HG02610 (cell line): ENCODE measurements around the gene KCNK10.
"Not testable (repeated sequence)": the region's sequence is repeated elsewhere in the genome, so short reads cannot be mapped to it uniquely, and the experiment has no call there.

Source experiments
- ATAC-seq: cut with Tn5 transposase; IDR thresholded peaks from one replicate; pipeline ENCODE4 v1.9.1; 2021; ENCODE audit warnings: mild to moderate bottlenecking, moderate library complexity; ENCODE audit not compliant: unreplicated experiment

Gene KCNK10

GRCh38 chr14:88272390-88273269 is 50.4 kb downstream of the KCNK10 start:
- no peak for ATAC-seq

- ATAC-seq: no peak
Measured at GRCh38 chr14:88271205-88271604, 51.9 kb downstream of the KCNK10 start.

GRCh38 chr14:88270776-88271175 is 52.3 kb downstream of the KCNK10 start:
- no peak for ATAC-seq

- ATAC-seq: no peak
Measured at GRCh38 chr14:88269806-88270420, 53.2 kb downstream of the KCNK10 start.

- ATAC-seq: no peak
Measured at GRCh38 chr14:88266474-88266873, 56.6 kb downstream of the KCNK10 start.

GRCh38 chr14:88264116-88264515 is 59.0 kb downstream of the KCNK10 start:
- ATAC-seq: no peak

- not testable (repeated sequence) for ATAC-seq
Measured at GRCh38 chr14:88261302-88261701, 61.8 kb downstream of the KCNK10 start.

- ATAC-seq: no peak
Measured at GRCh38 chr14:88258021-88258420, 65.0 kb downstream of the KCNK10 start.

- ATAC-seq: no peak
Measured at GRCh38 chr14:88256997-88257950, 65.8 kb downstream of the KCNK10 start.

GRCh38 chr14:88255798-88256197 is 67.3 kb downstream of the KCNK10 start:
- no peak for ATAC-seq

- no peak for ATAC-seq
Measured at GRCh38 chr14:88255196-88255595, 67.9 kb downstream of the KCNK10 start.

GRCh38 chr14:88252498-88252897 is 70.6 kb downstream of the KCNK10 start:
- ATAC-seq: no peak

- no peak for ATAC-seq
Measured at GRCh38 chr14:88251650-88252049, 71.4 kb downstream of the KCNK10 start.

- ATAC-seq: no peak
Measured at GRCh38 chr14:88249266-88249665, 73.8 kb downstream of the KCNK10 start.

GRCh38 chr14:88248606-88249005 is 74.5 kb downstream of the KCNK10 start:
- ATAC-seq: no peak

GRCh38 chr14:88247228-88247627 is 75.8 kb downstream of the KCNK10 start:
- ATAC-seq: no peak

GRCh38 chr14:88245321-88245720 is 77.7 kb downstream of the KCNK10 start:
- no peak for ATAC-seq

GRCh38 chr14:88243946-88244345 is 79.1 kb downstream of the KCNK10 start:
- ATAC-seq: no peak

- no peak for ATAC-seq
Measured at GRCh38 chr14:88242446-88242845, 80.6 kb downstream of the KCNK10 start.

GRCh38 chr14:88241810-88242209 is 81.3 kb downstream of the KCNK10 start:
- no peak for ATAC-seq

- no peak for ATAC-seq
Measured at GRCh38 chr14:88234442-88234841, 88.6 kb downstream of the KCNK10 start.
